Motor neuron (in vitro differentiated cells): ENCODE results near the gene TIMP2. TPM values are rescaled to one million over a fixed set of nuclear protein-coding genes. Genes with fewer than 3 reads are reported as not detected.

Source experiments
- ATAC-seq, 8 experiments: fragments of 200-7000 bp; cut with Tn5 transposase; replicated peaks in 6 of 8; 2 replicates each; pipeline ENCODE4 v1.8.0; 2021; ENCODE audit warnings: mild to moderate bottlenecking in 8 of 8, moderate library complexity in 8 of 8
- H3K27ac ChIP-seq, 2 donors: fragments of 250-450 bp; sonication (Bioruptor Pico); 2 replicates each; pipeline ENCODE4 v1.9.0; 2021; ENCODE audit warnings: antibody characterized with exemption in 2 of 2, mild to moderate bottlenecking in 2 of 2, moderate library complexity in 1 of 2
- H3K4me1 ChIP-seq, 2 donors: fragments of 250-450 bp; sonication (Bioruptor Pico); replicated peaks in 1 of 2; 2 replicates each; pipeline ENCODE4 v1.6.1; 2021; ENCODE audit warnings: antibody characterized with exemption in 2 of 2, mild to moderate bottlenecking in 2 of 2, moderate library complexity in 1 of 2
- H3K4me3 ChIP-seq, 5 donors: fragments of 250-450 bp; sonication (Bioruptor Pico); 2 replicates each; pipeline ENCODE4 v1.9.0; 2021; ENCODE audit warnings: antibody characterized with exemption in 5 of 5, mild to moderate bottlenecking in 5 of 5, moderate library complexity in 4 of 5
- WGBS, 10 experiments: fragments of 450-650 bp; shearing (Covaris generic); methylation state at CpG; one replicate each; pipeline ENCODE4 v1.0.0; 2022; 5-methylcytosine and 5-hydroxymethylcytosine counted together
- in situ Hi-C, 9 experiments: fragments of 400-800 bp; cut with MboI; loops; one replicate each; pipeline ENCODE4 v1.15.0; 2021; ENCODE audit warnings: low sequenced_read_pairs in 9 of 9, low pct_unique_long_range_greater_than_20kb in 2 of 9; ENCODE audit not compliant: unreplicated experiment in 9 of 9
- total RNA-seq, 8 experiments: library from RNA; unstranded; fragments of 300-600 nt; gene quantifications; 2 replicates each; pipeline versions ENCODE4 v1.2.3 to v1.2.4, GENCODE V29; 2022

Gene TIMP2
- total RNA-seq, 8 experiments from 2014 or later = 18.8 to 246 (median 38.7) TPM

DNA sequence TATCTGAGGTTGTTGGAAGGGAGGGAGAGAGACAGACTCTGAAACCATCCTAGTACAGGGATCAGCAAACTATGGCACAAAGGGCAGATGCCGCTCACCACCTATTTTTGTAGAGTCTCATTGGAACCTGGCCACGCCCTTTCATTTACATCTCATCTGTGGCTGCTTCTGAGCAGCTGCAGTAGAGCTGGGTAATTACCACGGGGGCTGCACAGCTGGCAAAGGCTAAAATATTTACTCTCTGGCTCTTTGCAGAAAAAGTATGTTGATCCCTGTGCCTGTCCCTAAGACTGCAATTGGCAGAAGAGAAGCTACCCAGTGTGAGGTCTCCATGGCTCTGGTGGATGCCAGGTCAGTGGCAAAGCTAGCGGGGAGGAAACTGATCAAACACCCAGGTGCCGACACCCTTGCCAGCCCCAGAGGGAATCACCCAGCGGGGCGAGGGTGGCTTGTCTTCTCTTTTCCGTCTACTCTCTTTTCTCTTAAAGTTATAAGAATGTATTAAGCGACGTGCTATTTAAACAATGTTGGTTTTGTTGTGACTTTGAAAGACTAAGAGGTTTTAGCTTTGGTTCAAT lies 36.2 kb downstream of the TIMP2 start:
- Histone ChIP-seq H3K27ac (no peak overlapping the region), H3K4me3 (no peak overlapping the region), H3K4me1 (peaks cover 40 to 45% of the 10 kb centered on the region in 2 donors)
- WGBS, 10 experiments = 55 to 100% (median 88%) methylated on average over 2 to 8 of the region's 10 CpGs; no CpG with 5 or more reads in 3 of the 10 experiments
- in situ Hi-C loops = no loop called here
- no peak for ATAC-seq

DNA sequence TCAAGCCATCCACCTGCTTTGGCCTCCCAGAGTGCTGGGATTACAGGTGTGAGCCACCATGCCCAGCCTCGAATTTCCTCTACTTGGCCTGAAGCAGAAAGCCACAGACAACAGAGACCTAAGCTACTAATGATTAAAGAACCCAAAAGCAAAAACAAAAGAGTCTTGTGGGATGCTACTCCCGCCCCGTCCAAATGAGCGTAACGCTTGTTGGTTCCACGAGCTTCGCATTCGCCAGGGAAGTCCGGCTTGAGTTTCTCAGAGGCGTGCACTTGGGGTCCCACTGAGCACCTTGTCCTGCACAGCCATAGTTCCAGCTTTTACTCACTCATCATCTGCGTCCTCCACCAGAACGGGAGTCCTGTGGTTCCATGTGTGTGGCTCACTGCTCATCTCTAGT lies 38.2 kb downstream of the TIMP2 start:
- no peak for ATAC-seq
- H3K4me3 ChIP-seq = no peak overlapping the region
- H3K27ac ChIP-seq = no peak overlapping the region
- in situ Hi-C loops = no loop called here
- WGBS, 10 experiments = 67 to 100% (median 94%) methylated on average over 1 to 8 of the region's 12 CpGs
- peaks cover 41 to 51% of the 10 kb centered on the region in 2 donors for H3K4me1 ChIP-seq

DNA sequence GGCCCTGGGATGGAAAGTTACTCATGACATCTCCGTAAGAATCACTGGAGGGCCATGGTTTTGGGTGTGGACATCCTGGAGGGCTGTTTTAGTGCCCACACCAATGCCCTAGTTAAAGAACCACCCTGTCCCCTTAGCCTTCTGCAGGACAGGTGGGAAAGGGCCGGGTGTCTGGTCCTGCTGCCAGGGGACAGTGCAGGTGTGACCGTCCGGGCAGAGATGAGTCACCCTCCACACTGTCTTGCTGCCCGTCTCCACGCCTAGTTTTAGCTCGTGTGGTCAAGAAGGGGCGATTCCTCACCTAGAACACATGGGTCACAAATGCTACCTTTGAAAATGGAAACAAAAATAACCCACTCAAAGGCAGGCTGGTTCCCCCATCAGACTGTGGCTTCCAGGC lies 39.2 kb downstream of the TIMP2 start:
- peaks cover 35 to 44% of the 10 kb centered on the region in 2 donors for H3K4me1 ChIP-seq
- ATAC-seq = no peak
- no peak overlapping the region for H3K4me3 ChIP-seq
- in situ Hi-C loops = no loop called here
- no peak overlapping the region for H3K27ac ChIP-seq
- 60 to 100% (median 70%) methylated on average over 1 to 3 of the region's 8 CpGs; no CpG with 5 or more reads in 5 of the 10 experiments for WGBS, 10 experiments

DNA sequence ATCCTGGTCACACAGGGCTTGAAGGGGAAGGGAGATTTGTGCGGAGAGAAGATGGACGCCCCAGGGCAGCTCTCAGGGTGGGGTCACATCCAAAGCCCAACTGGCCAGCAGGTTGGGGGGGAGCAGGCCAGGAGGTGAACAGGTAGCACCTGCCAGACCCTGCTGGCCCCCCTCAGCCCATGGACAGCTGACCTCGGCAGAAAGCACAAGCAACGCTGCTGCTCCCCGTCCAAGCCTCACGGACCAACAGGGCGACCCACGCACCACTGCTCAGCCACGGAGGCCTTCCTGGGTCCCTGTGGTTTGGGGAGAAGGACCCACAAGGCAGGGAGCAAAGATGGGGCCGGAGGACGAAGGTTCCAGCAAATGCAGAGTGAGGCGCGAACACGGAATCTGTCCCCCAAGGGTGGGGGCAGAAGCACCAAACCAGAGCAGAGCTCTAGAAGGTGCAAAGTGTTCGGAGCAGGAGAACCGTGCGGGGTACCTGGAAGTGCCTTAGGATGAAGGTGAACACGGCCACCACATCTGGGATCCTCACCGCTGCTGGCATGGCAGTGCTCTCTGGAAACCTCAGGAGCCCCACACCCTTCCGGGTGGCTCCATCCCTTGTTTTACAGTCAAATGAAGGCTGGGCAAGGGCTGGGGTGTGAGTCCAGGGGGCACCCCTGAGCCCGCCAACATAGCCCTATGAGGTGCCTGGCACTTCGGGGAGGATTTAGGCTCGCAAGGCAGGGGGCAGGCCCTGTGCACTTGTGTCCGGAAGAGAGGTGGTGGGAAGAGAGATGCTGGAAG lies 40.1 kb downstream of the TIMP2 start:
- H3K4me1 ChIP-seq = peaks cover 34 to 36% of the 10 kb centered on the region in 2 donors

DNA sequence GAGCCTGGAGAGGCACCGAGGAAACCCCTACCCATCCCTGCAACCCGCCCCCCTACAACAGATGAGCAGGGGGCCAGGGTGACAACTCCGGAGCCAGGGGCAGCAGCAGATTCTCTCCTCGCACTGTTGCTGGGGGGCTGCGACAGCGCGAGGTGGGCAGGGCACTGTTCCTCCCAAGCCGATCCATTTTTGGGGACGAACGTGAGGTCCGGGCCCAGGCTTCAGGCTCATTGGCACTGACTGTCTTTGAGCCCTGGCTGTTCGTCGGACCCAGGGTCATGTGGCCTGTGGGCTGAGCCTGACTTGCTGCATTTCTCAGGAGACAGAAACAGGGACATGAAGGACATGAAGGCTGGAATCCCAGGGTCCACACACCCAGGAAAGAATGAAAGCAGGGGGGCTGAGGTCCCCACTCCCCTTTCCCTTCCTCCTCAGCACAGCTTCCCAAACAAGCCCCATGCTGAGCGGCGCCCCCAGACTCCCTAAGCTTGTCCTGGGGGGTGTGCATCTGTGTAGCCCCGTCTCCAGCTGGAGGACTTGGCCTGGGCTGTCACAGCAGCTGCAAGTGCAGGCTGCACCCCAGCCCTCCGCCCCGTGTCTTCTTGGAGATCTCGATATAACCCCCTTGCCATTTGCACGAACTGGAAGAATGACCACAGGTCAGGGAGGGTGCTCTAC lies 40.9 kb downstream of the TIMP2 start:
- 0 to 47% (median 0%) methylated on average over 1 to 5 of the region's 20 CpGs; no CpG with 5 or more reads in 4 of the 10 experiments for WGBS, 10 experiments
- in situ Hi-C loops = no loop called here
- H3K4me1 ChIP-seq = peaks cover 36 to 43% of the 10 kb centered on the region in 2 donors
- peak overlapping the region; percentile 87 to 96 for H3K27ac ChIP-seq
- ATAC-seq = peak in 5 of 8 experiments; percentile 13 to 22 (median 19)
- peak overlapping the region in 4 of 5 donors; percentile 1 to 21 (median 14) for H3K4me3 ChIP-seq

More for the DNA sequence above, 40.1 kb downstream of the TIMP2 start:
- H3K27ac ChIP-seq = peak overlapping the region; percentile 87 to 96
- WGBS, 10 experiments = 95 to 100% (median 100%) methylated on average over 3 to 7 of the region's 24 CpGs; no CpG with 5 or more reads in 7 of the 10 experiments
- in situ Hi-C loops = no loop called here
- no peak for ATAC-seq
- H3K4me3 ChIP-seq = no peak overlapping the region

DNA sequence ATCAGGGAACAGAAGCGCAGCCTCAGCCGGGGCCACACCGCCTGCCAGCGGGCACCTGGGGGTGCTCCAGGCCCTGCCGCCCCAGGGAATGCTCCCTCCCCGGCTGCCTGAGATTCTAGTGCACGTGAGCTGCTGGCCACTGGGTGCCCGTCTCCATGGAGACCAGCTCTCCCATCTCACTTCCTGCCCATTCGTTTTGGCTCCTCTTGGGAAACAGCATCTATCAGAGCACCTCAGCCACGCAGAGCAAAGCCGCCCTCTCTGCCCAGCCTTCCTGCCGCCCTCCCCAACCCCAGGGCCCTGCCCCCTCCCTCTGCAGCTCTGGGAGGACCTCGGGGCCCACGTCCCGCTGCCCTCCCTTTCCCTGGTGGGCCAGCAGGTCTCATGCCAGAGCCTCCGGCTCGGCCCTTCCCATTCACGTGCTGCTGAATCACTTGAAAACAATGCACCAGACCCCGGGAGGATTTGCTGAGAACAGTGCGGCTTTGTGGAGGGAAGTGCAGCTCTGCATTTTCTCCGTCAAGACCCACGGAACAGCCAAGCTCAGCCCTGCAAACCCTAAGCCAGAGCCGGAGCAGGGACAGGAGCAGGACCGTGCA lies 41.6 kb downstream of the TIMP2 start:
- in situ Hi-C loops = no loop called here
- Histone ChIP-seq H3K27ac (peak overlapping the region; percentile 87 to 96), H3K4me1 (peaks cover 41 to 49% of the 10 kb centered on the region in 2 donors), H3K4me3 (peak overlapping the region in 4 of 5 donors; percentile 1 to 21 (median 14))
- peak; percentile 10 to 89 (median 86) for ATAC-seq
- WGBS, 10 experiments = 0 to 11% methylated on average over 3 of the region's 24 CpGs; no CpG with 5 or more reads in 8 of the 10 experiments

DNA sequence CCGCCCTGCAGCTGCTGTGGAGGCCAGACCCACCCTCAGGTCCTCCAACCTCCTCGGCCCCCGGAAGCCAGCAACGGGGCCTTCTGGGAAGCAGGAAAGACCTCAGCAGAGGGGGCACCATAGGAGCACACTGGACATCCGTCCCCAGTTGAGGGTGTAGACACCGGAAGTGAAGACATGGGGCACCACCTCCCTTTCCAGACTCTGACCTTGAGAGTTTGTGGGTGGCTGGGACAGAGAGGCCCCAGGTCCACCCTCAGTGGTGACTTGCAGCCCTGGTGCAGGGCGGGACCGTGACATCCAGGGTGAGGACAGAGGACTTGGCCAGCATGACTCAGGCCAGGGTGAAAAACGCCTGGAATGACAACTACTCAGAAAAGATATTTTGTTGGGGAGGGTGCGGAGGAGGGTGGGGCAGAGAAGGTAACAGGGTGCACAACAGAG lies 42.1 kb downstream of the TIMP2 start:
- ATAC-seq = peak; percentile 52 to 81 (median 62)
- peaks cover 41 to 50% of the 10 kb centered on the region in 2 donors for H3K4me1 ChIP-seq
- peak overlapping the region; percentile 87 to 96 for H3K27ac ChIP-seq
- WGBS, 10 experiments = 20 to 90% (median 47%) methylated on average over 1 to 6 of the region's 10 CpGs; no CpG with 5 or more reads in 6 of the 10 experiments
- H3K4me3 ChIP-seq = no peak overlapping the region
- in situ Hi-C loops = no loop called here

DNA sequence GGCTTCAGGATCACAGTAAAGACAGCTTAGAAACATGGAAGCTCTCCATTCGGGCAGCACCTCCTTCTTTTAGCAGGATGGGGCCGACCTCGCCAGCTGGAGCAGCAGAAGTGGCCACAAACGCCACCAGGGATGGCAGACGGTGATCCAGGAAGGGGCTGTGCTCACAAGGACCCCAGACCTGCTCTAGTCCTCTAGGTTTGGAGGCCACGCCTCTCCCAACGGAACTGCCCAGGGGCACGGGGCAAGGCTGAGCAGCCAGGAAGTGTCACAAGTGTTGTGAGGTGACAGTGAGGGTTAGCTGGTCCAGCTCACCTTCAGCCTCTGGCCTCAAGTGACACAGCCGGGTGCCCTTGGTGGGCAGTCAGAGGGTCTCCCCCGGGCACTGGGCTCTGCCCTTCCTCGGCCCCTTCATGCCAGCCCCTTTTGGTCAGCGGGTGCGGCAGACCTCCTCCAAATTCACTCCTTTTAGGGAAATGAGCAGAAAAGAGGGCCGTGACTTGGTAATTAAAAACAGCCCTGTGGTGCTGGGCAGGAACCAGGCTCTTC lies 42.6 kb downstream of the TIMP2 start:
- Histone ChIP-seq H3K27ac (peak overlapping the region; percentile 87 to 96), H3K4me1 (peaks cover 41 to 50% of the 10 kb centered on the region in 2 donors), H3K4me3 (no peak overlapping the region)
- peak in 3 of 8 experiments; percentile 3 to 11 (median 9) for ATAC-seq
- 0 to 91% (median 20%) methylated on average over 1 to 11 of the region's 14 CpGs; no CpG with 5 or more reads in 5 of the 10 experiments for WGBS, 10 experiments
- in situ Hi-C loops = no loop called here

DNA sequence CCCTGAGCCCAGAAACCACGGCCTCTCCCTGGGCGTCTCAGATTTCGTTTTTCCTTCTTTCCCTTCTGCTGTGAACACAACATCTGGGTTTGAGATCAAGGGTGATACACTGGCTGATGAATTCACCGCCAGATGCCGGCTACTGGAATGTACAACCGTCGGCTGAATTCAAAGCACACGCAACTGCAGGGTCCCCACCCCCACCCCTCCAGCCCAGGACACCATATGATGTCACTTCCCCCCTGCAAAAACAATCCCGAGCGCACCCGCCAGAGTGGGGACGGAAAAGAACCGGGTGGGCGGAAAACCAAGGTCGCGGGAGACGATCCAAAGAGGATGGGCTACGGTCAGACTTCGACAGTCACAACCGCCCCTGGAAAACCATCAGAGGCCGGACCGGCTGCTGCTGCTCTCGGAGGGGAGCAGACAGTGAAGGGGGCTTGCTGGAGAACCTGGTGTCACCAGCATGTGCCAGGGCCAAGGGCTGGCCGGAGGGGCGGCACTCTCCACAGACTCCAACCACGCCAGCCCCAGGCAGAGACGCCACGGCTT lies 45.5 kb downstream of the TIMP2 start:
- peak overlapping the region in 1 of 2 donors; percentile 8 for H3K27ac ChIP-seq
- no peak overlapping the region for H3K4me3 ChIP-seq
- in situ Hi-C loops = no loop called here
- peaks cover 48 to 50% of the 10 kb centered on the region in 2 donors for H3K4me1 ChIP-seq
- WGBS, 10 experiments = 0 to 88% (median 62%) methylated on average over 1 to 11 of the region's 28 CpGs; no CpG with 5 or more reads in 4 of the 10 experiments
- peak in 3 of 8 experiments; percentile 7 to 11 (median 10) for ATAC-seq

DNA sequence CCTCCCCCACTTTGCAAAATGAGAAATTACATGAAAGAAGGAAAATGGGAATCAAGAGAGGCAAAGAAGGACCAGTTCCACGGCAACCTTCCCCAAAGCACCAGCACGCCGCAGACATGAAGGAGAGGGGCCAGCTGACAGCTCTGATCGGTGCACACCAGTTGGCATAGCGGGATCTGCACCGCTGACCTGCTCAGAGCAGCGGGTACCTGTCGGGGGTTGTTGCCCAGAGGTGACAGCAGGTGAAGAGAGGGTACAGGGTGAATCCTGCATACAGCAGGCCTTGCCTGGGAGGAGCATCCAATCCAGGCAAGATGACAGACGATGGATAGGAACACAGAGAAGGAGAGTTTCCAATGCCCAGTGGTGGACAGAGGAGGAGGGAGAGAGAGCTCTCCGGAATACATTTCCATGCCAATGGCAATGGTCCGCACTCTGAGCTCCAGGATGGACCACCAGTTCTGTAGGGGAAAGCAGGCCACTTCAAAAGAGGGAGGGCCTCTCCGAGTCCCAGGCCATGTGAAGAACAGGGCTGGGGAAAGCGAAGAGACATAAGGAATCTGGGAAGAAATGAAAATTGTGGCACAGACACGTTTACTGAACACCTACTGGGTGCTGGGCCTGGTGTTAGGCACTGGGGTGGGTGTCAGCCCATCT lies 46.2 kb downstream of the TIMP2 start:
- ATAC-seq = no peak
- in situ Hi-C loops = no loop called here
- WGBS, 10 experiments = 30 to 88% (median 60%) methylated on average over 1 to 8 of the region's 14 CpGs; no CpG with 5 or more reads in 3 of the 10 experiments
- H3K27ac ChIP-seq = peak overlapping the region; percentile 8 to 16
- H3K4me3 ChIP-seq = no peak overlapping the region
- peaks cover 41 to 46% of the 10 kb centered on the region in 2 donors for H3K4me1 ChIP-seq

DNA sequence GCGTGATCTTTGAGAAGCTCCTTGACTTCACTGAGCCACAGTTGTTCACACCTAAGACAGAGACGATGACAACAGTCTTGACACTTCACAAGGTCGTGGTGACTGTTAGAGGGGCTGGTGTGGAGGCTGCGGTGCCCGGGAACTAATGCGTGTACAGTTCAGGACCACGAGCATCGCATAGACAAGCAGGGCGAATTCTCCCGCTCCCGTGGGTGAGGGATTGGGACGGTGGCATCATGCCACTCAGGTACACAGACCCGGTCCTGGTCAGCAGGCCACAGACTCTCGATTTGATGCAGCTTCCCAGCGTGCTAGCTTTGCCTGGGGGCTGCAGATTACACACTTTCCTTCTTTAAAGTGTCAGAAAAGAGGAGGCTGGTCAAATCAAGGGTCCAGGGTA lies 46.9 kb downstream of the TIMP2 start:
- no peak for ATAC-seq
- peaks cover 35 to 38% of the 10 kb centered on the region in 2 donors for H3K4me1 ChIP-seq
- in situ Hi-C loops = no loop called here
- 80 to 100% (median 92%) methylated on average over 1 to 11 of the region's 15 CpGs; no CpG with 5 or more reads in 3 of the 10 experiments for WGBS, 10 experiments
- H3K27ac ChIP-seq = no peak overlapping the region
- H3K4me3 ChIP-seq = no peak overlapping the region
